ENCODE measurements around the gene N4BP3.

N4BP3 gene

DNA sequence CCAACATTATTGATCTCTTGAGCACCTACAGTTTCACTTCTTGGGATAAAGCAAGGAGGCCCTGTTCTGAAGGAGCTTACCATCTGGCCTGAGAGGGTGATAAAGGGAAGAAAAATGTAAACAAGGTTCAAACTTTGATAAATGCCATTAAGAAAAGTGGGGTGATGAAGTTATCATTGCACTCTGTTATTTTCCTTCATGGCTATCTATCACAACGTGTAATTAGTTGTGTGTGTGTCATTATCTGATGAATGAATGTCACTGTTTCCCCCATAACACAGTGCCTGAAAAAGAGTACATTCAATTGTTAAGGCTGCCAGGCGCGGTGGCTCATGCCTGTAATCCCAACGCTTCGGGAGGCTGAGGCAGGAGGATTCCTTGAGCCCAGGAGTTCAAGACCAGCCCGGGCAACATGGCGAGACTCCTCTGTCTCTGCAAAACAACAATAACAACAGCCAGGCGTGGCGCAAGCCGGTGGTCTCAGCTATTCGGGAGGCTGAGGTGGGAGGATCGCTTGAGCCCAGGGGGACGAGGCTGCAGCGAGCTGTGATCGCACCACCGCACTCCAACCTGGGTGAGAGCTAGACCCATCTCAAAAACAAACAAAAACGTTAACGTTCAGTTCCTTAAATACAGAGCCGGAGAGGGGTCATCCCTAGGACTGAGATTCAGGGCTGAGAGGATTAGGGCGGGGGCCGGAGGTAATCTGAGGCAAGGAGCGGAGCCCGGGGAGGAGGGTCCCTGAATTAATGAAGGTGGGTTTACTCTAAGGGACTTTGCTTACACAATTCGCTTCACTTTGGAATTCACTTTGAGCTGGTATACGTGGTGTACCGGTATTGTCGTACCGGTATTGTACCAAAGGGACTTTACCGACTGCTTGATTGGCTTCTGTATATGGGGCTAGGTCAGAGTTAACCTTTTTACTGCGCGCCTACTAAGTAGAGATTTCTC is 39.4 kb downstream of the N4BP3 start:
- no peak for DNase-seq

- DNase-seq = peak; percentile 90 to 98 (median 97)
These were observed 40.4 kb downstream of the N4BP3 start, which contains the start of gene NHP2 for GRCh38 chr5:178153530-178154340. TSS of gene NHP2 (minus strand) at chr5:178153885. CDS start at chr5:178153817, 68 bp downstream.

GRCh38 chr5:178155065-178155464 is 41.7 kb downstream of the N4BP3 start:
- no peak for DNase-seq

DNA sequence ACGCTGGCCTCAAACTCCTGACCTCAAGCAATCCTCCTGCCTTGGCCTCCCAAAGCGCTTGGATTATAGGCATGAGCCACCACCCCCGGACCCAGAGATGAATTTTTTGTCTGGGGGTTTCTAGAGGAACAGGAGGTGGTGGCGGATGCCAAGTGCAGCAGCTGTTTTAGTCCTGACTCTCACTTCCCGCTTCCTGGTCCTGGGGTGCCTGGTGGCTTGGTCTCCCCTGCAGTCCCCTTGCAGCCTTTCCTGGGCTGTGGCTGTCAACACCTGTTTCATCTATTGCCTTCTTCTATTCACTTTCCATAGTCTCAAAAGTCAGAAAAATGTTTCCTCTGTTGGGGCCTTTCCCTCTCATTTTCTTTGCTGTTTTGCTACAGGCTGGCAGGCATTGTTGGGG is 46.8 kb downstream of the N4BP3 start:
- DNase-seq = no peak

- DNase-seq = no peak
These were observed 49.1 kb downstream of the N4BP3 start for GRCh38 chr5:178162481-178162880.

DNA sequence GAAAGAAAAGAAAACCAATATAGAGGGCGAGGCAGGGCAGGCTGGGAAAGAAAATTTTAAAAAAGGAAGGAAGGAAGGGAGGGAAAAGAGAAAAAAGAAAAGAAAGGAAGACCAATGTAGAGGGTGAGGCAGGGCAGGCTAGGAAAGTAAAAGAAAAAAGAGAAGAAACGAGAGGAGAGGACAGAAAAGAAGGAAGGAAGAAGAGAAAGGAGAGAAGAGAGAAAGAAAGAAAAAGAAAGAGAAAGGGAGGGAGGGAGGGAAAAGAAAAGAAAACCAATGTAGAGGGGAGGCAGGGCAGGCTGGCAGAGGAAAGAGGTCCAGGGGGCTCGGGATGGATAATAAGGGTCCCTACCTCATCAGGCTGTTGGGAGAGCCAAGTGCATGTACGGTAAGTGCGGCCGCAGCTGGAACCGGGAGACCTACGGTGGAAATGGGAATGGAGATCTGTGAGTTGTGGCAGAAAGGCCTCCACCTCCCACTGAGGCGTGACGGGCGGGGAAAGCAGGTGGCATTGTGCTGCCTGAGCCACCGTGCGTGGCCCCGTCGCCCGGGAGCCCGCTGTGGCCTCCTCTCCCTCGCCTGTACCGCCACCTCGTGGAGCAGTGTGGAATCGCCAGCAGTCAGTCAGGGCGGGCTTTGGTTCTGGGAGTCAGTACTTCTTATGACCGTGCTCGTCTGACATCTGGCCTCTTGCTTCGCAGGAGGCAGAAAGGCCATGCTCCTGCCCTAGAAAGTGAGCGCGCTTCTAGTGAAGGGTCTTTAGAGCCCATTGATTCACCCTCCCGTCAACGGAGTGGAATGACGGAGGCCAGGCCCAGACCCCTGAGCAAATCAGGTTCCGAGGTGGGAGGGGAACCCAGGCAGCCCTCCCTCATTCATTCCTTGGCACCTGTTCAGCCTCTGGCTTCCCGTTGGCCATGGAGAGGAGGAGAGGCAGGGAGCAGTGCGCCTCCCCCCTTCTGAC is 50.7 kb downstream of the N4BP3 start:
- DNase-seq = peak; percentile 87 to 95 (median 93)

DNA sequence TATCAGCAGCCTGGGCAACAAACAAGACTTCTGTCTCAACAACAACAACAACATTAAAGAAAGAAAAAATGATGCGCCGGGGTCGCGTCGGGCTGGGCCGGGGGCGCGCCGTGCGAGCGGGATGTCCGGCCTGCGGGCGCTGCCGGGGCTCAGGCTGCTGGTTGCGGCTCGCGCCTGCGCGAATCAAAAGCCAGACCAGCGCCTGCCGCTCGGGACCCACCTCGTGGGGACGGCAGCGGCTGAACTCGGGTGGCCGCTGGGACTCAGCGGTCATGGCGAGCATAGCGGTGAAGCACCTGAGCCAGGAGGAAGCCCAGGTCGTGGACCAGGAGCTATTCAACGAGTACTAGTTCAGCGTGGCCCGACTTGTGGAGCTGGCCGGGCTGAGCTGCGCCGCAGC is 52.2 kb downstream of the N4BP3 start:
- DNase-seq = no peak

DNA sequence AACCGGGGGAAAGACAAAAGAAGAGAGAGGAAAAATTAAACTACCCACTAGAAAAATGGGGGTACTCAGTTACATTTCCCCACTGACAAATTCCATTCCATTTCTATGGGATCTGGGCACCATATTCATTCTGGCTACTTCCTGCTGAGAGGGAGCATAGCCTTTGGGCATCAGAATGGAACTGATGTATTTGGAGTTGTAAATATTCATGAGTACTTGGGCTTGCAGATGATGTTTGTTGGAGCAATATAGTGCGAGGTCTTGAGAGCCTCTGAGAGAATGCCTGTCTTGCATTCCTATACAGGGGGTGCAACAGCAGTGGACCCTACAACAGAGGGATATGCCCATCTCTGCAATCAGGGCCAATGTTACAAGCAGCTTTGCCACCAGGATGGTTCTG is 57.1 kb downstream of the N4BP3 start:
- no peak for DNase-seq

DNA sequence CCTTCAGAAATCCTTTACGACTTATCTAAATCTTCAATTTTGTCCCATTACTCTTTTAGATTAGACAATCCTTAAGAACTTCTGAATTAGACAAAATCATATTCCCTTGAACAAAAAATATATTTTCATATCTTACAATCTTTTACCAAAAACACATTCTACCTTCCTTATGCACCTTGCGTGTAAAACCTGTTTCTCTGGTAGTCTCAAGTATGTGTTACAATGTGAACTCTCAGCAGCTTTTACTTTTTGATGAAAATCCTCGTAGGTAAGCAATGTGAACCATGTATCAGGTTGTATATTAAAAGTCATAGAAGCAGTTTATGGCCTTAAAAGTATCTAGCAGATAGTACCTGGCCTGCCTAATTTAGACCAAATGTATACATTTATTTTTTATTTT is 61.1 kb downstream of the N4BP3 start:
- DNase-seq = no peak

All from NCI-H1417 (cell line).